Stomach smooth muscle (tissue), 2 donors: Measurements from ENCODE around the gene ZC3H12A.
"Not testable (repeated sequence)": the region's sequence is repeated elsewhere in the genome, so short reads cannot be mapped to it uniquely, and the experiment has no call there.

Experiments
- H3K27ac ChIP-seq: one replicate; pipeline ENCODE4 v1.7.0; 2013; ENCODE audit warnings: mild to moderate bottlenecking, low read length, inconsistent platforms
- H3K27me3 ChIP-seq, 2 donors: one replicate each; pipeline ENCODE4 v1.7.0; 2013; ENCODE audit warnings: low read length in 2 of 2; ENCODE audit not compliant: insufficient read depth in 2 of 2, control insufficient read depth in 1 of 2
- H3K36me3 ChIP-seq, 2 donors: one replicate each; pipeline ENCODE4 v1.7.0; 2013; ENCODE audit warnings: low read length in 2 of 2; ENCODE audit not compliant: control insufficient read depth in 2 of 2, insufficient read depth in 2 of 2
- H3K4me1 ChIP-seq: one replicate; pipeline ENCODE4 v1.7.0; 2013; ENCODE audit warnings: low read length; ENCODE audit not compliant: control insufficient read depth, insufficient read depth
- H3K4me3 ChIP-seq, 2 donors: one replicate each; pipeline ENCODE4 v1.7.0; 2013; ENCODE audit warnings: low read length in 2 of 2
- H3K9ac ChIP-seq, 2 donors: one replicate each; pipeline ENCODE4 v1.7.0; 2013; ENCODE audit warnings: low read length in 2 of 2, mild to moderate bottlenecking in 1 of 2
- H3K9me3 ChIP-seq, 2 donors: one replicate each; pipeline ENCODE4 v1.7.0; 2013; ENCODE audit warnings: low read length in 2 of 2; ENCODE audit not compliant: control insufficient read depth in 2 of 2
- donor health status: healthy.
- donor health status: Pancreatic carcinoma.

Gene ZC3H12A

GRCh38 chr1:37532418-37533156 is 58.2 kb downstream of the ZC3H12A start:
- H3K27ac ChIP-seq, H3K9ac ChIP-seq, H3K27me3 ChIP-seq, H3K4me3 ChIP-seq, H3K9me3 ChIP-seq, H3K4me1 ChIP-seq: not testable (repeated sequence)
- H3K36me3 ChIP-seq = peaks cover 11 to 14% of the 10 kb centered on the region in 2 donors

GRCh38 chr1:37533317-37534093 is 59.1 kb downstream of the ZC3H12A start:
- Histone ChIP-seq H3K4me3 (no peak overlapping the region), H3K4me1 (peaks cover 4% of the 10 kb centered on the region), H3K9ac (no peak overlapping the region), H3K9me3 (no peaks in the 10 kb centered on the region), H3K27me3 (no peaks in the 10 kb centered on the region), H3K27ac (no peak overlapping the region), H3K36me3 (peaks cover 14 to 18% of the 10 kb centered on the region in 2 donors)
